Measurements from ENCODE around the gene PACC1. TPM values are rescaled to one million over a fixed set of nuclear protein-coding genes. Genes with fewer than 3 reads are reported as not detected.
"Not testable (repeated sequence)": the region's sequence is repeated elsewhere in the genome, so short reads cannot be mapped to it uniquely, and the experiment has no call there.

The PACC1 gene
- total RNA-seq, 1 donor from 2014 or later: 2.6 TPM

- Histone ChIP-seq H3K4me3 (no peak overlapping the region), H3K27me3 (ENCODE audit: low read depth) (no peaks in the 10 kb centered on the region), H3K9me3 (replicated peaks) (peaks cover 11% of the 10 kb centered on the region), H3K36me3 (peaks cover 17% of the 10 kb centered on the region), H3K4me1 (peaks cover 7% of the 10 kb centered on the region), H3K27ac (replicated peaks) (no peak overlapping the region)
- intact Hi-C loops (cut with micrococcal nuclease): no loop called here
- DNase-seq: no peak
- no peak for TF ChIP-seq CTCF (IDR thresholded peaks at IDR 0.05; ENCODE audit: borderline replicate concordance)
Measured at GRCh38 chr1:212401838-212402582, 12.7 kb downstream of the PACC1 start.

DNA sequence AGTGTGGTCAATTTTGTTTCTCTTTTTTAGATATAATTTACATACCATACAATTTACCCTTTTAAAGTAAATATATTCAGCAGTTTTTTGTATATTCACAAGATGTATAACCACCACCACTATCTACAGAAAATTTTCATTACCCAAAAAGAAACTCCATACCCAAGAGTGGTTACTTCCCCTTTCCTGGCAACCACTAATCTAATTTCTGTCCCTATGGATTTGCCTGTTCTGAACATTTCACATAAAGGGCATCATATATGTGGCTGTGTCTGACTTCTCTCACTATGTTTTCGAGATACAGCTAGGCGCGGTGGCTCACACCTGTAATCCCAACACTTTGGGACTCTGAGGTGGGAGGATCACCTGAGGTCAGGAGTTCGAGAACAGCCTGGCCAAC lies 13.6 kb downstream of the PACC1 start:
- Histone ChIP-seq H3K4me3 (no peak overlapping the region), H3K9me3 (replicated peaks) (peaks cover 19% of the 10 kb centered on the region), H3K27me3 (ENCODE audit: low read depth) (no peaks in the 10 kb centered on the region), H3K4me1 (peaks cover 7% of the 10 kb centered on the region), H3K36me3 (peaks cover 11% of the 10 kb centered on the region), H3K27ac (replicated peaks) (no peak overlapping the region)
- no peak for DNase-seq
- TF ChIP-seq CTCF (IDR thresholded peaks at IDR 0.05; ENCODE audit: borderline replicate concordance): no peak
- intact Hi-C loops (cut with micrococcal nuclease): no loop called here

- H3K4me1 ChIP-seq: peaks cover 7% of the 10 kb centered on the region
- no peak overlapping the region for H3K27ac ChIP-seq (replicated peaks)
- intact Hi-C loops (cut with micrococcal nuclease): no loop called here
- no peak for TF ChIP-seq CTCF (IDR thresholded peaks at IDR 0.05; ENCODE audit: borderline replicate concordance)
- no peak overlapping the region for H3K4me3 ChIP-seq
- H3K9me3 ChIP-seq (replicated peaks): peaks cover 26% of the 10 kb centered on the region
- no peaks in the 10 kb centered on the region for H3K27me3 ChIP-seq (ENCODE audit: low read depth)
- peaks cover 4% of the 10 kb centered on the region for H3K36me3 ChIP-seq
- DNase-seq: no peak
Measured at GRCh38 chr1:212397171-212397570, 17.5 kb downstream of the PACC1 start.

DNA sequence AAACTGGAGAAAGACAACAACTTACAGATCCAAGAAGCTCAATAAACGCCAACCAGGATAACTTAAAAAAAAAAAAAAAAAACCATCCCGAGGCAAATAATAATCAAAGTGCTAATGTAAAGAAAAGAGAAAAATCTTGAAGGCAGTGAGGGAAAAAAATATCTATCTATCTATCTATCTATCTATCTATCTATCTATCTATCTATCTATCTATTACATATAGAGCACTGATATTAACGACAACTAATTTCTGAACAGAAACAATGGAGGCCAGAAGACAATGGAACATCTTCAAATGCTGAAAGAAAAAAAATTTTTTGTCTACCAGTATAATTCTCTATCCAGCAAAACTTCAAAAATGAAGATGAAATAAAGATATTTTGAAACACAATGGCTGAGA lies 18.0 kb downstream of the PACC1 start:
- TF ChIP-seq CTCF (IDR thresholded peaks at IDR 0.05; ENCODE audit: borderline replicate concordance): no peak
- DNase-seq: no peak
- H3K27ac ChIP-seq (replicated peaks): no peak overlapping the region
- no peak overlapping the region for H3K4me3 ChIP-seq
- peaks cover 7% of the 10 kb centered on the region for H3K4me1 ChIP-seq
- no peaks in the 10 kb centered on the region for H3K27me3 ChIP-seq (ENCODE audit: low read depth)
- intact Hi-C loops (cut with micrococcal nuclease): no loop called here
- peaks cover 4% of the 10 kb centered on the region for H3K36me3 ChIP-seq
- H3K9me3 ChIP-seq (replicated peaks): peaks cover 30% of the 10 kb centered on the region

DNA sequence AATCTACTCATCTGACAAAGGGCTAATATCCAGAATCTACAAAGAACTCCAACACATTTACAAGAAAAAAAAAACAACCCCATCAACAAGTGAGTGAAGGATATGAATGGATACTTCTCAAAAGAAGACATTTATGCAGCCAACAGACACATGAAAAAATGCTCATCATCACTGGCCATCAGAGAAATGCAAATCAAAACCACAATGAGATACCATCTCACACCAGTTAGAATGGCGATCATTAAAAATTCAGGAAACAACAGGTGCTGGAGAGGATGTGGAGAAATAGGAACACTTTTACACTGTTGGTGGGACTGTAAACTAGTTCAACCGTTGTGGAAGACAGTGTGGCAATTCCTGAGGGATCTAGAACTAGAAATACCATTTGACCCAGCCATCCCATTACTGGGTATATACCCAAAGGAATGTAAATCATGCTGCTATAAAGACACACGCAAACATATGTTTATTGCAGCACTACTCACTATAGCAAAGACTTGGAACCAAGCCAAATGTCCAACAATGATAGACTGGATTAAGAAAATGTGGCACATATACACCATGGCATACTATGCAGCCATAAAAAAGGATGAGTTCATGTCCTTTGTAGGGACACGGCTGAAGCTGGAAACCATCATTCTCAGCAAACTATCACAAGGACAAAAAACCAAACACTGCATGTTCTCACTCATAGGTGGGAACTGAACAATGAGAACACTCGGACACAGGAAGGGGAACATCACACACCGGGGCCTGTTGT lies 18.8 kb downstream of the PACC1 start:
- H3K9me3 ChIP-seq (replicated peaks): peaks cover 38% of the 10 kb centered on the region
- DNase-seq; H3K36me3 ChIP-seq; H3K4me3 ChIP-seq; H3K27ac ChIP-seq (replicated peaks); intact Hi-C loops (cut with micrococcal nuclease); H3K4me1 ChIP-seq; H3K27me3 ChIP-seq (ENCODE audit: low read depth): not testable (repeated sequence)
